RWPE1 (cell line): ENCODE data around the gene CES1.
"Not testable (repeated sequence)": the region's sequence is repeated elsewhere in the genome, so short reads cannot be mapped to it uniquely, and the experiment has no call there.

Experiments used
- CTCF ChIA-PET: fragments of 350-600 bp; sonication (Branson Sonifier 250); formaldehyde crosslinking; extraction: SDS; loops from one replicate; lab custom pipeline; 2021; lab: Yijun Ruan, JAX
- POLR2A ChIA-PET: fragments of 400-600 bp; formaldehyde crosslinking; extraction: SDS; loops from one replicate; lab custom pipeline; 2020; ENCODE audit warnings: antibody characterized with exemption; ENCODE audit not compliant: low non-redundant PET; lab: Yijun Ruan, JAX
- DNase-seq: peaks from one replicate; pipeline ENCODE4 v3.0.0; 2012; ENCODE audit warnings: low spot score
- H3K27ac ChIP-seq: fragments of 450-650 bp; 2 replicates; pipeline ENCODE4 v1.5.1; 2017
- CTCF ChIP-seq: fragments of 450-650 bp; conservative IDR thresholded peaks from 2 replicates; pipeline ENCODE4 v1.5.1; 2017; ENCODE audit warnings: low read depth, mild to moderate bottlenecking

Gene CES1

GRCh38 chr16:55782091-55782792 is 50.7 kb downstream of the CES1 start:
- CTCF ChIA-PET, DNase-seq, H3K27ac ChIP-seq, POLR2A ChIA-PET: not testable (repeated sequence)

- CTCF ChIA-PET = not testable (repeated sequence)
Observed at GRCh38 chr16:55781456-55781855, 51.4 kb downstream of the CES1 start.

GRCh38 chr16:55780095-55780407 is 52.8 kb downstream of the CES1 start:
- DNase-seq, CTCF ChIA-PET, H3K27ac ChIP-seq, POLR2A ChIA-PET: not testable (repeated sequence)

More at GRCh38 chr16:55781456-55781855, 51.4 kb downstream of the CES1 start:
- DNase-seq, H3K27ac ChIP-seq, POLR2A ChIA-PET: not testable (repeated sequence)

GRCh38 chr16:55779402-55780094 is 53.3 kb downstream of the CES1 start:
- CTCF ChIA-PET = no interaction called here
- TF ChIP-seq CTCF = no peak
- POLR2A ChIA-PET = no interaction called here
- H3K27ac ChIP-seq = no peak overlapping the region
- no peak for DNase-seq

- no peak for DNase-seq
- no peak for TF ChIP-seq CTCF
- ChIA-PET POLR2A (no interaction called here), CTCF (no interaction called here)
- H3K27ac ChIP-seq = no peak overlapping the region
Observed at GRCh38 chr16:55778757-55779156, 54.1 kb downstream of the CES1 start.

GRCh38 chr16:55775857-55776256 is 57.0 kb downstream of the CES1 start:
- TF ChIP-seq CTCF = no peak
- H3K27ac ChIP-seq = no peak overlapping the region
- ChIA-PET POLR2A (no interaction called here), CTCF (no interaction called here)
- DNase-seq = no peak

GRCh38 chr16:55773859-55774549 is 58.9 kb downstream of the CES1 start:
- CTCF ChIA-PET = no interaction called here

More at GRCh38 chr16:55773859-55774549, 58.9 kb downstream of the CES1 start:
- POLR2A ChIA-PET = no interaction called here
- H3K27ac ChIP-seq = no peak overlapping the region
- TF ChIP-seq CTCF = no peak
- peak; percentile 68 for DNase-seq
